Testis (tissue), 2 donors: ENCODE data around the gene TJP1.

Experiments used
- POLR2A ChIP-seq: fragments of 450-650 bp; IDR thresholded peaks from one replicate; pipeline ENCODE4 v1.6.1; 2017; ENCODE audit warnings: antibody characterized with exemption, mild to moderate bottlenecking, moderate library complexity
- TF ChIP-seq, protein P1 (sequence below), 3 experiments: fragments of 450-650 bp in 2 of 3; fragments of 200-600 bp in 1 of 3; sonication (generic) in 1 of 3; IDR thresholded peaks; one replicate each; pipeline ENCODE4 v1.5.1; 2016 to 2019; ENCODE audit warnings: antibody characterized with exemption in 3 of 3, mild to moderate bottlenecking in 2 of 3, moderate library complexity in 1 of 3

DNA sequence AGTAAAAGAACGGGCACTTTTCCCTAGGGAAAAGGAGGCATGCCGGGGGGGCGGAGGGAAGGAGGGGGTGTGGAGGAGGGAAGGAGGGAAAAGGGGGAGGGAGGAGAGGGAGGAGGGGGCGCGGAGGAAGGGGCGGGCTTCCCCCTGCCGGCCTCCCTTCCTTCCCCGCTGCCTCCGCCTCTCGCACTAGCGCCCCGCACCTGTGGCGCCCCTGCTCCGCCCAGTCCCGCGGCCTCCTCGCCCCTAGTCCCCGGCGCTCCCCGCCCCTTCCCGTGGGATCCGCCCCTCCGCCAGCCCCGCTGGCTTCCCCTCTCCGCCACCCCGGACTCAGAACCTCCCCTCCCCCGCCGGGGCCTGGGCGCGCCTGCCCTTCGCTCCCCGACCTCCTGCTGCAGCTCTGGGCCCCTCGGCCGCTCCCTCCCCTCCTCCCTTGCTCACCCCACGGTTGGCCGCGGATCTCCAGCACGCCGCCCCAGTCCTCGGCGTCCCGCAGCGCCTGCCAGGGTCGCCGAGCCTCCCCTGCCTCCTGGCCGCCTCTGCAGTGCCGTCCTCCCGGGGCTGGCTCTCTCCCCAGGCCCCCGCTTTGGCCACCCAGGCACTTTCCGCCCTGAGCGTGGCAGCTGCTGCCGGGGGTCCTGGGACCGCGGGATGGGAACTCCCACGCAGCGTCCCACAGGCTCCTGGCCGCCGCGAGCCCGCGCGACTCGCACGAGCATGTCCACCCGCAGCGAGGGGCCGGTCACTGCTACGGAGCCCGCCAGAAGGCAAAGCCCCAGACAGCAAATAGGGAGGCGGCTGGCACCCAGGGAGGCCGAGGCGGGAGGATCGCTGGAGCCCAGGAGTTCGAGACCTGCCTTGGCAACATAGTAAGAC lies 147.4 kb downstream of the TJP1 start:
- TF ChIP-seq, protein P1, sequence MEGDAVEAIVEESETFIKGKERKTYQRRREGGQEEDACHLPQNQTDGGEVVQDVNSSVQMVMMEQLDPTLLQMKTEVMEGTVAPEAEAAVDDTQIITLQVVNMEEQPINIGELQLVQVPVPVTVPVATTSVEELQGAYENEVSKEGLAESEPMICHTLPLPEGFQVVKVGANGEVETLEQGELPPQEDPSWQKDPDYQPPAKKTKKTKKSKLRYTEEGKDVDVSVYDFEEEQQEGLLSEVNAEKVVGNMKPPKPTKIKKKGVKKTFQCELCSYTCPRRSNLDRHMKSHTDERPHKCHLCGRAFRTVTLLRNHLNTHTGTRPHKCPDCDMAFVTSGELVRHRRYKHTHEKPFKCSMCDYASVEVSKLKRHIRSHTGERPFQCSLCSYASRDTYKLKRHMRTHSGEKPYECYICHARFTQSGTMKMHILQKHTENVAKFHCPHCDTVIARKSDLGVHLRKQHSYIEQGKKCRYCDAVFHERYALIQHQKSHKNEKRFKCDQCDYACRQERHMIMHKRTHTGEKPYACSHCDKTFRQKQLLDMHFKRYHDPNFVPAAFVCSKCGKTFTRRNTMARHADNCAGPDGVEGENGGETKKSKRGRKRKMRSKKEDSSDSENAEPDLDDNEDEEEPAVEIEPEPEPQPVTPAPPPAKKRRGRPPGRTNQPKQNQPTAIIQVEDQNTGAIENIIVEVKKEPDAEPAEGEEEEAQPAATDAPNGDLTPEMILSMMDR (IDR thresholded peaks at IDR 0.05) = no peak
- TF ChIP-seq POLR2A = no peak
